ENCODE results near the gene CWC15. TPM values are rescaled to one million over a fixed set of nuclear protein-coding genes. Genes with fewer than 3 reads are reported as not detected.

CWC15 gene
- total and polyA plus RNA-seq, 4 donors: 38.2 to 107 (median 43.7) TPM

GRCh38 chr11:94960488-94960887, 12.9 kb downstream of the CWC15 start:
- Histone ChIP-seq H3K9me3 (ENCODE audit: control insufficient read depth in 4 of 4, insufficient read depth in 3 of 4, low read length in 3 of 4) (peaks cover 0 to 3% (median 0%) of the 10 kb centered on the region in 4 donors), H3K27me3 (ENCODE audit: control insufficient read depth in 3 of 3, insufficient read depth in 3 of 3, low read length in 2 of 3) (no peaks in the 10 kb centered on the region), H3K4me1 (ENCODE audit: control insufficient read depth in 5 of 5, insufficient read depth in 5 of 5, low read length in 5 of 5) (no peaks in the 10 kb centered on the region), H3K9ac (ENCODE audit: insufficient read depth in 1 of 2, low read length in 2 of 2) (no peak overlapping the region), H3K36me3 (ENCODE audit: control insufficient read depth in 4 of 4, insufficient read depth in 4 of 4, low read length in 4 of 4) (peaks cover 19 to 34% (median 24%) of the 10 kb centered on the region in 4 donors), H3K4me3 (no peak overlapping the region), H3K27ac (ENCODE audit: low read depth in 1 of 2, low read length in 1 of 2) (no peak overlapping the region)
- no peak for TF ChIP-seq CTCF (IDR thresholded peaks at IDR 0.05; ENCODE audit: control extremely low read depth, extremely low read depth)
- 94 to 98% methylated on average over 2 of the region's 2 CpGs for WGBS, 2 donors
- DNase-seq (no peak), ATAC-seq (ENCODE audit: insufficient read depth, low FRiP score) (no peak)

- H3K27ac ChIP-seq (ENCODE audit: low read depth in 1 of 2, low read length in 1 of 2): no peak overlapping the region
- no peak overlapping the region for H3K4me3 ChIP-seq
- no peaks in the 10 kb centered on the region for H3K4me1 ChIP-seq (ENCODE audit: control insufficient read depth in 5 of 5, insufficient read depth in 5 of 5, low read length in 5 of 5)
- WGBS, 2 donors: 87 to 94% methylated on average over 2 of the region's 2 CpGs
- no peak for TF ChIP-seq CTCF (IDR thresholded peaks at IDR 0.05; ENCODE audit: control extremely low read depth, extremely low read depth)
- no peak overlapping the region for H3K9ac ChIP-seq (ENCODE audit: insufficient read depth in 1 of 2, low read length in 2 of 2)
- peaks cover 9 to 26% (median 15%) of the 10 kb centered on the region in 4 donors for H3K36me3 ChIP-seq (ENCODE audit: control insufficient read depth in 4 of 4, insufficient read depth in 4 of 4, low read length in 4 of 4)
- ATAC-seq (ENCODE audit: insufficient read depth, low FRiP score): no peak
- DNase-seq: no peak
- H3K9me3 ChIP-seq (ENCODE audit: control insufficient read depth in 4 of 4, insufficient read depth in 3 of 4, low read length in 3 of 4): peaks cover 0 to 3% (median 0%) of the 10 kb centered on the region in 4 donors
- H3K27me3 ChIP-seq (ENCODE audit: control insufficient read depth in 3 of 3, insufficient read depth in 3 of 3, low read length in 2 of 3): no peaks in the 10 kb centered on the region
Observed at GRCh38 chr11:94959179-94959578, 14.2 kb downstream of the CWC15 start.

GRCh38 chr11:94958121-94958696, 15.1 kb downstream of the CWC15 start:
- no peak for ATAC-seq (ENCODE audit: insufficient read depth, low FRiP score)
- 50 to 68% methylated on average over 2 of the region's 2 CpGs for WGBS, 2 donors
- Histone ChIP-seq H3K4me3 (no peak overlapping the region), H3K36me3 (ENCODE audit: control insufficient read depth in 4 of 4, insufficient read depth in 4 of 4, low read length in 4 of 4) (peaks cover 3 to 26% (median 10%) of the 10 kb centered on the region in 4 donors), H3K27ac (ENCODE audit: low read depth in 1 of 2, low read length in 1 of 2) (no peak overlapping the region), H3K27me3 (ENCODE audit: control insufficient read depth in 3 of 3, insufficient read depth in 3 of 3, low read length in 2 of 3) (no peaks in the 10 kb centered on the region), H3K4me1 (ENCODE audit: control insufficient read depth in 5 of 5, insufficient read depth in 5 of 5, low read length in 5 of 5) (no peaks in the 10 kb centered on the region), H3K9me3 (ENCODE audit: control insufficient read depth in 4 of 4, insufficient read depth in 3 of 4, low read length in 3 of 4) (peaks cover 0 to 3% (median 0%) of the 10 kb centered on the region in 4 donors), H3K9ac (ENCODE audit: insufficient read depth in 1 of 2, low read length in 2 of 2) (no peak overlapping the region)
- no peak for DNase-seq
- no peak for TF ChIP-seq CTCF (IDR thresholded peaks at IDR 0.05; ENCODE audit: control extremely low read depth, extremely low read depth)

- Histone ChIP-seq H3K9ac (ENCODE audit: insufficient read depth in 1 of 2, low read length in 2 of 2) (no peak overlapping the region), H3K36me3 (ENCODE audit: control insufficient read depth in 4 of 4, insufficient read depth in 4 of 4, low read length in 4 of 4) (peaks cover 0 to 19% (median 7%) of the 10 kb centered on the region in 4 donors), H3K27me3 (ENCODE audit: control insufficient read depth in 3 of 3, insufficient read depth in 3 of 3, low read length in 2 of 3) (no peaks in the 10 kb centered on the region), H3K4me1 (ENCODE audit: control insufficient read depth in 5 of 5, insufficient read depth in 5 of 5, low read length in 5 of 5) (no peaks in the 10 kb centered on the region), H3K9me3 (ENCODE audit: control insufficient read depth in 4 of 4, insufficient read depth in 3 of 4, low read length in 3 of 4) (peaks cover 0 to 3% (median 0%) of the 10 kb centered on the region in 4 donors), H3K4me3 (no peak overlapping the region), H3K27ac (ENCODE audit: low read depth in 1 of 2, low read length in 1 of 2) (no peak overlapping the region)
- 63 to 67% methylated on average over 4 of the region's 4 CpGs for WGBS, 2 donors
- ATAC-seq (ENCODE audit: insufficient read depth, low FRiP score): no peak
- TF ChIP-seq CTCF (IDR thresholded peaks at IDR 0.05; ENCODE audit: control extremely low read depth, extremely low read depth): no peak
- no peak for DNase-seq
Observed at GRCh38 chr11:94956963-94957362, 16.4 kb downstream of the CWC15 start.
